WTC11 (cell line): ENCODE results near the gene CLDN22. TPM values are rescaled to one million over a fixed set of nuclear protein-coding genes. Genes with fewer than 3 reads are reported as not detected.

ENCODE experiments used
- ATAC-seq: fragments of 200-7000 bp; cut with Tn5 transposase; 2 replicates; pipeline ENCODE4 v1.10.0; 2021; ENCODE audit warnings: mild to moderate bottlenecking, moderate library complexity
- CTCF ChIA-PET: fragments of 300-600 bp; sonication (Branson Sonifier 250); formaldehyde crosslinking; loops from one replicate; lab custom pipeline; 2021; ENCODE audit warnings: antibody characterized with exemption; lab: Charles Lee
- POLR2A ChIA-PET: fragments of 350-600 bp; sonication (Branson Sonifier 250); formaldehyde crosslinking; loops from one replicate; lab custom pipeline; 2021; ENCODE audit warnings: antibody characterized with exemption; lab: Charles Lee
- DNase-seq: peaks from one replicate; pipeline ENCODE4 v3.0.0; 2021; ENCODE audit warnings: low spot score
- H3K27ac Mint-ChIP-seq: 2 replicates; pipeline ENCODE4 v1.8.0; 2021; ENCODE audit warnings: mixed read lengths
- H3K27me3 Mint-ChIP-seq: 2 replicates; pipeline ENCODE4 v1.8.0; 2021; ENCODE audit warnings: low read depth, mild to moderate bottlenecking, moderate library complexity, mixed read lengths
- H3K36me3 Mint-ChIP-seq: 2 replicates; pipeline ENCODE4 v1.8.0; 2021; ENCODE audit warnings: mixed read lengths
- H3K4me1 Mint-ChIP-seq: 2 replicates; pipeline ENCODE4 v1.8.0; 2022; ENCODE audit warnings: mixed read lengths
- H3K4me3 Mint-ChIP-seq: 2 replicates; pipeline ENCODE4 v1.8.0; 2021; ENCODE audit warnings: mild to moderate bottlenecking, moderate library complexity, mixed read lengths
- H3K9me3 Mint-ChIP-seq: 2 replicates; pipeline ENCODE4 v1.8.0; 2021; ENCODE audit warnings: mixed read lengths
- ATF1 ChIP-seq: sonication (generic); formaldehyde crosslinking; IDR thresholded peaks from 2 replicates; pipeline ENCODE4 v1.8.1; 2023; ENCODE audit warnings: mild to moderate bottlenecking, moderate library complexity, missing genetic modification reagents
- CREM ChIP-seq: sonication (generic); formaldehyde crosslinking; IDR thresholded peaks from 2 replicates; pipeline ENCODE4 v1.8.1; 2022; ENCODE audit warnings: mild to moderate bottlenecking, missing genetic modification reagents, moderate library complexity
- ELF4 ChIP-seq: sonication (generic); formaldehyde crosslinking; IDR thresholded peaks from 2 replicates; pipeline ENCODE4 v1.8.1; 2022; ENCODE audit warnings: low read depth, mild to moderate bottlenecking, moderate library complexity, missing genetic modification reagents
- FOXJ3 ChIP-seq: sonication (generic); formaldehyde crosslinking; IDR thresholded peaks from 2 replicates; pipeline ENCODE4 v1.9.0; 2021; ENCODE audit warnings: missing genetic modification reagents, mild to moderate bottlenecking, borderline replicate concordance
- GABPB1 ChIP-seq: sonication (generic); formaldehyde crosslinking; IDR thresholded peaks from 2 replicates; pipeline ENCODE4 v1.8.1; 2023; ENCODE audit warnings: mild to moderate bottlenecking, missing genetic modification reagents
- GRHL2 ChIP-seq: fragments of 250-450 bp; sonication (Bioruptor Pico); IDR thresholded peaks from 2 replicates; pipeline ENCODE4 v1.8.0; 2022; ENCODE audit warnings: mild to moderate bottlenecking, moderate library complexity; ENCODE audit not compliant: insufficient replicate concordance, severe bottlenecking
- MYBL2 ChIP-seq: sonication (generic); formaldehyde crosslinking; IDR thresholded peaks from 2 replicates; pipeline ENCODE4 v1.8.1; 2023; ENCODE audit warnings: mild to moderate bottlenecking, moderate library complexity, missing genetic modification reagents
- RELA ChIP-seq: sonication (generic); formaldehyde crosslinking; IDR thresholded peaks from 2 replicates; pipeline ENCODE4 v1.8.1; 2022; ENCODE audit warnings: missing genetic modification reagents, mild to moderate bottlenecking, borderline replicate concordance
- SMAD3 ChIP-seq: sonication (generic); formaldehyde crosslinking; IDR thresholded peaks from 2 replicates; pipeline ENCODE4 v1.8.0; 2022; ENCODE audit warnings: missing genetic modification reagents, mild to moderate bottlenecking, borderline replicate concordance
- SMAD4 ChIP-seq: sonication (generic); formaldehyde crosslinking; IDR thresholded peaks from 2 replicates; pipeline ENCODE4 v1.8.0; 2022; ENCODE audit warnings: mild to moderate bottlenecking, missing genetic modification reagents
- TEAD4 ChIP-seq: sonication (generic); formaldehyde crosslinking; IDR thresholded peaks from 2 replicates; pipeline ENCODE4 v1.8.0; 2022; ENCODE audit warnings: mild to moderate bottlenecking, missing genetic modification reagents
- ZBTB21 ChIP-seq: sonication (generic); formaldehyde crosslinking; IDR thresholded peaks from 2 replicates; pipeline ENCODE4 v1.8.1; 2023; ENCODE audit warnings: mild to moderate bottlenecking, missing genetic modification reagents, borderline replicate concordance
- ZNF138 ChIP-seq: sonication (generic); formaldehyde crosslinking; conservative IDR thresholded peaks from 2 replicates; pipeline ENCODE4 v1.8.1; 2022; ENCODE audit warnings: mild to moderate bottlenecking, moderate library complexity, missing genetic modification reagents
- ZNF317 ChIP-seq: sonication (generic); formaldehyde crosslinking; IDR thresholded peaks from 2 replicates; pipeline ENCODE4 v1.8.1; 2023; ENCODE audit warnings: low read depth, mild to moderate bottlenecking, moderate library complexity, missing genetic modification reagents, borderline replicate concordance
- ZNF416 ChIP-seq: fragments of 250-450 bp; sonication (Bioruptor Pico); IDR thresholded peaks from 2 replicates; pipeline ENCODE4 v1.9.0; 2021; ENCODE audit warnings: mild to moderate bottlenecking, inconsistent platforms
- total RNA-seq: library from RNA; stranded (reverse); gene quantifications from 3 replicates; pipeline ENCODE4 v1.2.3, GENCODE V29; 2021
- TF ChIP-seq, protein P1 (sequence below): sonication (generic); formaldehyde crosslinking; IDR thresholded peaks from 2 replicates; pipeline ENCODE4 v1.8.1; 2022; ENCODE audit warnings: mild to moderate bottlenecking, moderate library complexity, missing genetic modification reagents
- TF ChIP-seq, protein P2 (sequence below): sonication (generic); formaldehyde crosslinking; IDR thresholded peaks from 2 replicates; pipeline ENCODE4 v1.8.1; 2022; ENCODE audit warnings: missing genetic modification reagents, borderline replicate concordance
- TF ChIP-seq, protein P3 (sequence below): sonication (generic); formaldehyde crosslinking; IDR thresholded peaks from 2 replicates; pipeline ENCODE4 v1.8.1; 2022; ENCODE audit warnings: mild to moderate bottlenecking, missing genetic modification reagents, moderate library complexity, borderline replicate concordance
- TF ChIP-seq, protein P4 (sequence below): sonication (generic); formaldehyde crosslinking; IDR thresholded peaks from 2 replicates; pipeline ENCODE4 v1.8.0; 2022; ENCODE audit warnings: mild to moderate bottlenecking, missing genetic modification reagents
- TF ChIP-seq, protein P5 (sequence below): sonication (generic); formaldehyde crosslinking; IDR thresholded peaks from 2 replicates; pipeline ENCODE4 v1.8.1; 2023; ENCODE audit warnings: mild to moderate bottlenecking, missing genetic modification reagents, borderline replicate concordance
- TF ChIP-seq, protein P6 (sequence below): sonication (generic); formaldehyde crosslinking; conservative IDR thresholded peaks from 2 replicates; pipeline ENCODE4 v1.8.1; 2022; ENCODE audit warnings: mild to moderate bottlenecking, missing genetic modification reagents
- TF ChIP-seq, protein P7 (sequence below): fragments of 250-450 bp; sonication (Bioruptor Pico); IDR thresholded peaks from 2 replicates; pipeline ENCODE4 v1.8.0; 2021; ENCODE audit warnings: mild to moderate bottlenecking

CLDN22 gene
- total RNA-seq, 1 experiment from 2014 or later: not detected

DNA sequence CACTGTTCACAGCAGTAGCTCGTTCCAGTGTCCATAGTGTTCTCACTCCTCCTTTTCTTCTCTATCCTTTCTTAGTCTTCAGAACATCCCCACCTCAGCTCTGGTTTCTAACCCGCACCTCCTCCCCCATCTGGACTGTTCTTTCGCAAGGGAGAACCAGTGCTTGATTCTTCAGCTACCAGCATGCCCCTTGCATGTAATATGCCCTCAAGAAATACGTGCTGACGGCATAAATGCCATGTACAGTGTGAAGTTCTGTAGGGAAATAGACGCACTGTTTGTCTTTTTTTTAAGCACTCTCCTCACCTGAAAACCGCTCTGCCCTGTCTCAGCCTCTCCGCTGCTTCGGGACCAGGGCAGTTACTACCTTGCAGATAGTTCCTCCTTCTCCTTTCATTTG lies 5.3 kb downstream of the CLDN22 start:
- ChIA-PET CTCF (no interaction called here), POLR2A (no interaction called here)
- no peaks in the 10 kb centered on the region for H3K27me3 Mint-ChIP-seq
- no peaks in the 10 kb centered on the region for H3K4me1 Mint-ChIP-seq
- DNase-seq (no peak), ATAC-seq (no peak)
- TF ChIP-seq, protein P1, sequence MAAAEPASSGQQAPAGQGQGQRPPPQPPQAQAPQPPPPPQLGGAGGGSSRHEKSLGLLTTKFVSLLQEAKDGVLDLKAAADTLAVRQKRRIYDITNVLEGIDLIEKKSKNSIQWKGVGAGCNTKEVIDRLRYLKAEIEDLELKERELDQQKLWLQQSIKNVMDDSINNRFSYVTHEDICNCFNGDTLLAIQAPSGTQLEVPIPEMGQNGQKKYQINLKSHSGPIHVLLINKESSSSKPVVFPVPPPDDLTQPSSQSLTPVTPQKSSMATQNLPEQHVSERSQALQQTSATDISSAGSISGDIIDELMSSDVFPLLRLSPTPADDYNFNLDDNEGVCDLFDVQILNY: no peak
- TF ChIP-seq GRHL2 (no peak), ELF4 (CRISPR knock-in tag) (no peak), TEAD4 (CRISPR knock-in tag) (no peak), ZNF138 (CRISPR knock-in tag) (no peak), SMAD4 (CRISPR knock-in tag) (no peak), GABPB1 (no peak)
- no peak overlapping the region for H3K4me3 Mint-ChIP-seq
- peaks cover 43% of the 10 kb centered on the region for H3K36me3 Mint-ChIP-seq
- no peaks in the 10 kb centered on the region for H3K9me3 Mint-ChIP-seq
- H3K27ac Mint-ChIP-seq: no peak overlapping the region

DNA sequence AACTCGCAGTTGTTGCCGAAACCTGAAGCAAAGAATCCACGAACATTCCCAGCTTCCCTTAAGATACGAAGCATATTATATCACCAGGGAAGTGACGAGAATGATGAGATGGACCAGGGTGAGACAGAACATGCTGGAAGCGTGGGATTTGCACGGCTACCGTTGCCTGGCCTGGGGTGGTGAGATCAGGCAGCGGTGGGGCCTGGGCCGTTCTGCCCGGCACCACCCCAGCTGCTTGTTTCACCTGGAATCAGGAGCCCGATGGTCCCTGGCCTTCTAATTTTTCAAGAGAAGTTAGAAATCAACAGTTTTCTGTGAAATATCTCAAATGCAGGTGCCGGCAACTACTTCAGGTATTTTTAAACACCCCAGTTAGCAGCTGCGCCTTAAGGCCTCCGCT lies 5.7 kb downstream of the CLDN22 start:
- no peak for ATAC-seq
- Mint-ChIP-seq H3K27me3 (no peaks in the 10 kb centered on the region), H3K9me3 (no peaks in the 10 kb centered on the region), H3K27ac (no peak overlapping the region), H3K4me3 (no peak overlapping the region), H3K36me3 (peaks cover 43% of the 10 kb centered on the region), H3K4me1 (no peaks in the 10 kb centered on the region)
- CTCF ChIA-PET: no interaction called here
- POLR2A ChIA-PET: no interaction called here
- no peak for DNase-seq
- TF ChIP-seq GABPB1: no peak
- no peak for TF ChIP-seq ATF1
- TF ChIP-seq, protein P2, sequence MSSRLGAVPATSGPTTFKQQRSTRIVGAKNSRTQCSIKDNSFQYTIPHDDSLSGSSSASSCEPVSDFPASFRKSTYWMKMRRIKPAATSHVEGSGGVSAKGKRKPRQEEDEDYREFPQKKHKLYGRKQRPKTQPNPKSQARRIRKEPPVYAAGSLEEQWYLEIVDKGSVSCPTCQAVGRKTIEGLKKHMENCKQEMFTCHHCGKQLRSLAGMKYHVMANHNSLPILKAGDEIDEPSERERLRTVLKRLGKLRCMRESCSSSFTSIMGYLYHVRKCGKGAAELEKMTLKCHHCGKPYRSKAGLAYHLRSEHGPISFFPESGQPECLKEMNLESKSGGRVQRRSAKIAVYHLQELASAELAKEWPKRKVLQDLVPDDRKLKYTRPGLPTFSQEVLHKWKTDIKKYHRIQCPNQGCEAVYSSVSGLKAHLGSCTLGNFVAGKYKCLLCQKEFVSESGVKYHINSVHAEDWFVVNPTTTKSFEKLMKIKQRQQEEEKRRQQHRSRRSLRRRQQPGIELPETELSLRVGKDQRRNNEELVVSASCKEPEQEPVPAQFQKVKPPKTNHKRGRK (CRISPR knock-in tag): no peak
- TF ChIP-seq, protein P3, sequence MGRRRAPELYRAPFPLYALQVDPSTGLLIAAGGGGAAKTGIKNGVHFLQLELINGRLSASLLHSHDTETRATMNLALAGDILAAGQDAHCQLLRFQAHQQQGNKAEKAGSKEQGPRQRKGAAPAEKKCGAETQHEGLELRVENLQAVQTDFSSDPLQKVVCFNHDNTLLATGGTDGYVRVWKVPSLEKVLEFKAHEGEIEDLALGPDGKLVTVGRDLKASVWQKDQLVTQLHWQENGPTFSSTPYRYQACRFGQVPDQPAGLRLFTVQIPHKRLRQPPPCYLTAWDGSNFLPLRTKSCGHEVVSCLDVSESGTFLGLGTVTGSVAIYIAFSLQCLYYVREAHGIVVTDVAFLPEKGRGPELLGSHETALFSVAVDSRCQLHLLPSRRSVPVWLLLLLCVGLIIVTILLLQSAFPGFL (CRISPR knock-in tag): no peak
- no peak for TF ChIP-seq RELA (CRISPR knock-in tag)
- TF ChIP-seq FOXJ3 (CRISPR knock-in tag): no peak
- TF ChIP-seq, protein P4, sequence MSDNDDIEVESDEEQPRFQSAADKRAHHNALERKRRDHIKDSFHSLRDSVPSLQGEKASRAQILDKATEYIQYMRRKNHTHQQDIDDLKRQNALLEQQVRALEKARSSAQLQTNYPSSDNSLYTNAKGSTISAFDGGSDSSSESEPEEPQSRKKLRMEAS (CRISPR knock-in tag): no peak
- TF ChIP-seq CREM: no peak
- no peak for TF ChIP-seq MYBL2 (CRISPR knock-in tag)
- TF ChIP-seq ZNF416 (CRISPR knock-in tag): no peak
- TF ChIP-seq SMAD4 (CRISPR knock-in tag): no peak
- no peak for TF ChIP-seq SMAD3
- no peak for TF ChIP-seq ZNF317 (CRISPR knock-in tag)
- TF ChIP-seq ZBTB21 (CRISPR knock-in tag): no peak
- TF ChIP-seq, protein P5, sequence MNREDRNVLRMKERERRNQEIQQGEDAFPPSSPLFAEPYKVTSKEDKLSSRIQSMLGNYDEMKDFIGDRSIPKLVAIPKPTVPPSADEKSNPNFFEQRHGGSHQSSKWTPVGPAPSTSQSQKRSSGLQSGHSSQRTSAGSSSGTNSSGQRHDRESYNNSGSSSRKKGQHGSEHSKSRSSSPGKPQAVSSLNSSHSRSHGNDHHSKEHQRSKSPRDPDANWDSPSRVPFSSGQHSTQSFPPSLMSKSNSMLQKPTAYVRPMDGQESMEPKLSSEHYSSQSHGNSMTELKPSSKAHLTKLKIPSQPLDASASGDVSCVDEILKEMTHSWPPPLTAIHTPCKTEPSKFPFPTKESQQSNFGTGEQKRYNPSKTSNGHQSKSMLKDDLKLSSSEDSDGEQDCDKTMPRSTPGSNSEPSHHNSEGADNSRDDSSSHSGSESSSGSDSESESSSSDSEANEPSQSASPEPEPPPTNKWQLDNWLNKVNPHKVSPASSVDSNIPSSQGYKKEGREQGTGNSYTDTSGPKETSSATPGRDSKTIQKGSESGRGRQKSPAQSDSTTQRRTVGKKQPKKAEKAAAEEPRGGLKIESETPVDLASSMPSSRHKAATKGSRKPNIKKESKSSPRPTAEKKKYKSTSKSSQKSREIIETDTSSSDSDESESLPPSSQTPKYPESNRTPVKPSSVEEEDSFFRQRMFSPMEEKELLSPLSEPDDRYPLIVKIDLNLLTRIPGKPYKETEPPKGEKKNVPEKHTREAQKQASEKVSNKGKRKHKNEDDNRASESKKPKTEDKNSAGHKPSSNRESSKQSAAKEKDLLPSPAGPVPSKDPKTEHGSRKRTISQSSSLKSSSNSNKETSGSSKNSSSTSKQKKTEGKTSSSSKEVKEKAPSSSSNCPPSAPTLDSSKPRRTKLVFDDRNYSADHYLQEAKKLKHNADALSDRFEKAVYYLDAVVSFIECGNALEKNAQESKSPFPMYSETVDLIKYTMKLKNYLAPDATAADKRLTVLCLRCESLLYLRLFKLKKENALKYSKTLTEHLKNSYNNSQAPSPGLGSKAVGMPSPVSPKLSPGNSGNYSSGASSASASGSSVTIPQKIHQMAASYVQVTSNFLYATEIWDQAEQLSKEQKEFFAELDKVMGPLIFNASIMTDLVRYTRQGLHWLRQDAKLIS: no peak
- TF ChIP-seq, protein P6, sequence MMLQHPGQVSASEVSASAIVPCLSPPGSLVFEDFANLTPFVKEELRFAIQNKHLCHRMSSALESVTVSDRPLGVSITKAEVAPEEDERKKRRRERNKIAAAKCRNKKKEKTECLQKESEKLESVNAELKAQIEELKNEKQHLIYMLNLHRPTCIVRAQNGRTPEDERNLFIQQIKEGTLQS (CRISPR knock-in tag): no peak
- TF ChIP-seq, protein P7, sequence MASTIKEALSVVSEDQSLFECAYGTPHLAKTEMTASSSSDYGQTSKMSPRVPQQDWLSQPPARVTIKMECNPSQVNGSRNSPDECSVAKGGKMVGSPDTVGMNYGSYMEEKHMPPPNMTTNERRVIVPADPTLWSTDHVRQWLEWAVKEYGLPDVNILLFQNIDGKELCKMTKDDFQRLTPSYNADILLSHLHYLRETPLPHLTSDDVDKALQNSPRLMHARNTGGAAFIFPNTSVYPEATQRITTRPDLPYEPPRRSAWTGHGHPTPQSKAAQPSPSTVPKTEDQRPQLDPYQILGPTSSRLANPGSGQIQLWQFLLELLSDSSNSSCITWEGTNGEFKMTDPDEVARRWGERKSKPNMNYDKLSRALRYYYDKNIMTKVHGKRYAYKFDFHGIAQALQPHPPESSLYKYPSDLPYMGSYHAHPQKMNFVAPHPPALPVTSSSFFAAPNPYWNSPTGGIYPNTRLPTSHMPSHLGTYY (CRISPR knock-in tag): no peak
- no peak for TF ChIP-seq GRHL2
